ENCODE measurements around the gene NOL4L.

DNA sequence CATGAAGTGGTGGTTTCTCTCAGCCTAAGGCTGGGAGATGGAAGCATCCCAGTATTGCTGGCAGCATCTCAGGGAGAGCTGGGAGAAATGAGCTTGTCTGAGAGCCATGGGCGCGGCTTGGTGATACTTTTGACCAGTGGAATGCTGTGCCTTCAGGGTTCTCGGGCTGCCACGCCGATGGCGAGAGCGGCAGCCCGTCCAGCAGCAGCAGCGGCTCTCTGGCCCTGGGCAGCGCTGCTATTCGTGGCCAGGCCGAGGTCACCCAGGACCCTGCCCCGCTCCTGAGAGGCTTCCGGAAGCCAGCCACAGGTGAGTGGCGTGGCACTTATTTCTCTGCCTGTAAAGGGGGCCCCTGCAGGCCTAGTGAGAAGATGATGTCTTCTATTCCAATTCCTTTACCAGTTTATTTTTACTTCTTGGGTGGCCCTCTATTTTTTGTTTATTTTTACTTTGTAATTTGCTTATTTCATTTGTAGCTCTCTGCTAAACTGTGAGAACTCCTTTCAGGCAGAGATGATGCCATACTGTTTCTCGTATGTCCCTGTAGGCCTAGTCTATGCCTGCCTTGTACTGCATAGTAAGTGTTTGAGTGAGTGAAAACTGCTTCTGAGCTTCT, 155.3 kb downstream of the NOL4L start:
- TF ChIP-seq CTCF (conservative IDR thresholded peaks at IDR 0.05; ENCODE audit: low read depth in 2 of 2), result no peak
- no peak for TF ChIP-seq EZH2phosphoT487 (IDR thresholded peaks at IDR 0.05; ENCODE audit: unreplicated experiment)
- TF ChIP-seq POLR2AphosphoS5 (IDR thresholded peaks at IDR 0.05; ENCODE audit: low read depth), result no peak
- TF ChIP-seq REST (IDR thresholded peaks at IDR 0.05; ENCODE audit: unreplicated experiment), result no peak
- no peak for TF ChIP-seq EZH2 (IDR thresholded peaks at IDR 0.05; ENCODE audit: low read depth, unreplicated experiment)
- no peak for TF ChIP-seq STAT1 (IDR thresholded peaks at IDR 0.05; ENCODE audit: unreplicated experiment)
- TF ChIP-seq NANOG (IDR thresholded peaks at IDR 0.05; ENCODE audit: borderline replicate concordance), result no peak
- TF ChIP-seq CREB1 (CRISPR knock-in tag; IDR thresholded peaks at IDR 0.05; ENCODE audit: low read depth), result no peak
- TF ChIP-seq JUNB (IDR thresholded peaks at IDR 0.05; ENCODE audit: unreplicated experiment), result no peak
- TF ChIP-seq ZNF114 (CRISPR knock-in tag; IDR thresholded peaks at IDR 0.05), result no peak

All from GM23338 (cell line).